HL-60/S4 (cell line): ENCODE data around the gene IL36RN.
"Not testable (repeated sequence)": the region's sequence is repeated elsewhere in the genome, so short reads cannot be mapped to it uniquely, and the experiment has no call there.

Experiments used
- in situ Hi-C: fragments of 300-500 bp; cut with MboI; formaldehyde crosslinking; loops from 2 replicates; pipeline ENCODE4 v1.14.3; 2022; ENCODE audit warnings: low sequenced_read_pairs

IL36RN gene

DNA sequence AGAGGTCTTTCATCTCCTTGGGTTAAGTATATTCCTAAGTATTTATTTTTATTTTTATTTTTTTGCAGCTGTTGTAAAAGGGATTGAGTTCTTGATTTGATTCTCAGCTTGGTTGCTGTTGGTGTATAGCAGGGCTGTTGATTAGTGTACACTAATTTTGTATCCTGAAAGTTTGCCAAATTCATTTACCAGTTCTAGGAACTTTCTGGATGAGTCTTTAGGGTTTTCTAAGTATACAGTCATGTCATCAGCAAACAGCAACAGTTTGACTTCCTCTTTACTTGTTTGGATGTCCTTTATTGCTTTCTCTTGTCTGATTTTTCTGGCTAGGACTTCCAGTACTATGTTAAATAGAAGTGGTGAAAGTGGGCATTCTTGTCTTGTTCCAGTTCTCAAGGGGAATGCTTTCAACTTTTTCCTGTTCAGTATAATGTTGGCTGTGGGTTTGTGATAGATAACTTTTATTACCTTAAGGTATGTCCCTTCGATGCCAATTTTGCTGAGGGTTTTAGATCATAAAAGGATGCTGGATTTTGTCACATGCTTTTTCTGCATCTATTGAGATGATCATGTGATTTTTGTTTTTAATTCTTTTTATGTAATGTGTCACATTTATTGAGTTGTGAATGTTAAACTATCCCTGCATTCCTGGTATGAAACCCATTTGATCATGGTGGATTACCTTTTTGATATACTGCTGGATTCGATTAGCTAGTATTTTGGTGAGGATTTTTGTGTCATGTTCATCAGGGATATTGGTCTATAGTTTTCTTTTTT is 38.0 kb downstream of the IL36RN start:
- in situ Hi-C loops = not testable (repeated sequence)

DNA sequence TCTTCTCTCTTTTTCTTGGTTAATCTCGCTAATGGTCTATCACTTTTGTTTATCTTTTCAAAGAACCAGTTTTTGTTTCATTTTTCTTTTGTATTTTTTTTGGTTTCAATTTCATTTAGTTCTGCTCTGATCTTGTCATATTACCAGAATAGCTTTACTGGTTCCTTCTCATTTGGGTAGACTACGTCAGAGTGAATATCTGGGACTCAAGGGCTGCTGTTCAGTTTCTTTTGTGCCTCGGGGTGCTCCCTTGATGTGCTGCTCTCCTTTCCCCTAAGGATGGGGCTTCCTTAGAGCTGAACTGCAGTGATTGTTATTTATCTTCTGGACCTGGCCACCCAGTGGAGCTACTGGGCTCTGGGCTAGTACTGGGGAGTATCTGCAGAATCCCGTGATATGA is 39.0 kb downstream of the IL36RN start:
- in situ Hi-C loops = no loop called here

DNA sequence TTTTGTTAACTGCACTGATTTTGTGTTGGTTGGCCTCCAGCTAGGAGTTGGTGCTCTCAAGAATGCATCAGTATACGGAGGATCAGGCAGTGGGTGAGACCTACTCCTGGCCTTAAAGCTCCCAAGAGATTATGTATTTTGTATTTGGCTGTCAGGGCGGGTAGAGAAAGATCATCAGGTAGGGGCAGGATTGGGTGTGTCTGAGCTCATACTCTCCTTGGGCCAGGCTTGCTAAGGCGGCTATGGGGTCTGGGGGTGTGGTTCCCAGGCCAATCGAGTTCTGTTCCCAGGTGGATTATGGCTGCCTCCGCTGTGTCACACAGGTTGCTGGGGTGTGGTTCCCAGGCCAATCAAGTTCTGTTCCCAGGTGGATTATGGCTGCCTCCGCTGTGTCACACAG is 39.5 kb downstream of the IL36RN start:
- in situ Hi-C loops = no loop called here

DNA sequence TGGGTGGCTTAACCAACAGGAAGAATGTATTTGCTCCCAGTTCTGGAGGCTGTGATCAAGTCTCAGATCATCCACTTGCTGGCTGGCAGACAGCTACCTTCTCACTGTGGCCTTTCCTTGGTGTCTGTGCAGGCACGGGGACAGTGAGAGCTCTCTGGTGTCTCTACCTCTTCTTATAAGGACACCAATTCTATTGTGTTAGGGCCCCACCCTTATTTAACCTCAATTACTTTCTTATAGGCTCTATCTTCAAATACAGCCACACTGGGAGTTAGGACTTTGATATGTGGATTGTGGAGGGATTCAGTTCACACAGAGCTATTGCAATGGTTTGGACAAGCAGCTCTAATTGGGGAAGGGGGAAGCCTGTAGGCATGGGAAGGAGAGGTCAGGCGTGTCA is 43.1 kb downstream of the IL36RN start:
- in situ Hi-C loops = no loop called here

DNA sequence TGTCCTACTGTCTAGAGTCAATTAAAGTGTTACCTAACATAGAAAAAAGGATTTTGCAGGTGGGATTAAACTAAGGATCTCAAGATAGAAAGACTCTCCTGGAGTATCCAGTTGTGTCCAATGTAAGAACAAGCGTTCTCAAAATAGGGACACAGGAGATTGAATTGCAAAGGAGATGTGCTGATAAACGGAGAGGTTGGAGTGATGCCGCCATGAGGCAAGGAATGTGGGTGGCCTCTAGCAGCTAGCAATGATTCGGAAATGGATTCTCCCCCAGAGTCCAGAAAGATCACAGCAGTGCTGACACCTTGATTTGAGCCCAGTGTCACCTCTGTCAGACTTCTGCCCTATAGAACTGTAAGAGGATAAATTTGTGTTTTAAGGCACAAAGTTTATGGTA is 44.3 kb downstream of the IL36RN start:
- in situ Hi-C loops = no loop called here

DNA sequence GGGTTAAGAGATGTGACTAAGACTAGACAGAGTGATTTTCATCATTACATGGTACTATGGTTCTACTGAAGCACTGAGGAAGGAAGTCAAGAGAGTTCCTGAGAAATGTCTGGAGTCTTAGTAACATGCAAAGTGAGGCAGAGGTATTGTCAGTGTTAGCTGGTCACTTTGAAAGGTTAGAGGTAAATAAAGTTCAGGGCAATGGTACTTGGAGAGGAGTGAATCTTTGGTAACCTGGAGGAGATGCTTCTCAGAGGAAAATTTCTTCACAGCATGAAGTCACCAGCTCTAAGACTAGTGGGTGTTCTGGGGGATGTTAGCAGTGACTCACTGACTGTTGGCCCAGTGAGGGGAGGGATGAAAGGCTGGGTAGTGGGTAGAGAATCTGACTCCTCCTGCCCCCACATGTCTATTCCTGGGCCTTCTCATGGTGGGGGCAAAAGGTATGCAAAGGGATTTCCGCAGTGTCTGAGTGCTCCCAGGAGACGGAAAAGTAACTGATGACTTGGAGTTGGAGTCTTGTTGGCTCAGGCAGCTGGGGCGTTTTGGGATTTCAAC is 45.1 kb downstream of the IL36RN start:
- in situ Hi-C loops = no loop called here

DNA sequence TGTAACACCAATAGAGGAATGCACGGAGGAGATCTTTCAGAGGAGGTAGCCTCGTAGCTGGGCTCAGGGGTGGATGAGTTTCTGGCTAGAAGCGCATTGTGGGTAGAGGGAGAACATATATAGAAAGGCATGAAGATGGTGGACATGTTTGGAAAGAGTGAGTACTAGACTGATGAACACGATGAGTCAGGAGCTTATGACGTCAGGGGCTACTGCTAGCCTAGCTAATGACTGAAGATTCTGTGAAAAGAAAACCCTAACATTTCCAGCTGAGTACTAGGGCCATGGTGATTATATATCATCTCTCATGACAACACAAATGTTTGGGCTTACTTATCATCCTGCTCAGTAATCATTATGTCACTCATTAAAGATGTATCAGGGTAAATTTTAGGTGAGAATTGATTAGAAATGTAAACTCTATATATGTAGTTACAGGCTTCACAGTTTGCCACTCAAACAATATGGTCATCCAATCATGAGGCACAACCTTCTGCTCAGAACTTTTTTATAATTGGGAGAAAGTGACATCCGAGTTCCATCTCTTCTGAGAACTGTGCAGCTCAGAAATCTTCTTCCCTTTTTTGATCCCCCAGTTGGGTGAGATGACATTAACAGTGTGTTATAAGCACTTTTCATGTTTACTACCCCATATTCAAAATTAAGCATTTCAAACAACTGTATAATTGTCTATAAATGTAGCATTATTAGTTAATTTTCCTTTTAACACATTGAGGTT is 46.2 kb downstream of the IL36RN start:
- in situ Hi-C loops = no loop called here

DNA sequence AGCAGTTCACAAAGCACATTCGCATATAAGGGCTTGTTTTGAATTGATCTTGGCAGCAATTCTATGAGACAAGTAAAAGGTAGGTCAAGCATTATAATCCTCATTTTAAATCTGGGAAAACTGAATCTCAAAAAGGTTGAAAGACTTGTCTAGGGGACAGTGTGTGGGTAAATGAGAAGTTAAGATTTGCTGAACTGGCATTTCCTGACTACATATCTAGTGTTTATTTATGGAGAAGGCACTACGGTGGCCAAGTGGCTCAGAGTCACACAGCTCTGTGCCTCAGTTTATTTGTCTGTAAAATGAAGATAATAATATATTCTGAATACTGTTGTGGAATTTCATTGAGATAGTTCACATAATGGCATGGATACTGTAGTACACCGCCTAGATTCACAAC is 52.1 kb downstream of the IL36RN start:
- in situ Hi-C loops = no loop called here

DNA sequence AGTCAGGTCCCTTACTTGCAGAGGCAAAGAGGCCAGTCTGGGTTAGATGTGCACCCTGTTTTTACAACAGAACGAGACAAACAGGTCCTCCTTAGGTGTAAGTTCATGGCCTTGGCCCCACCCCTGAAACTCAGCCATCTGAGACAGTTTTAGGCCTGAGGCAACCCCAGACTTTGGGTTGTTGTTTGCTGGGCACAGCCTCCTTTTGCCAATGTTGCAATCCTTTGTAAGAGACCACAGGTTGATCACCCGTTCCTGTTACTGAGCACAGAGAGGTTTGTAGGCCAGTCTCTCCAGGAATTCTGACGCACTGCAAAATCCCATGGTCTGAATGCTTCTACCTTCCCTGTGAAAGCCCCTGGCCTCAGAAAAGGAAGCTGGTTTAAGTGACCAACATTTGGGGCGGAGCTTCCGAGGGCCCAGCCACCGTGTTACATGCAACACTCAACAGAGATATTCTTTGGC is 52.9 kb downstream of the IL36RN start:
- in situ Hi-C loops = no loop called here

DNA sequence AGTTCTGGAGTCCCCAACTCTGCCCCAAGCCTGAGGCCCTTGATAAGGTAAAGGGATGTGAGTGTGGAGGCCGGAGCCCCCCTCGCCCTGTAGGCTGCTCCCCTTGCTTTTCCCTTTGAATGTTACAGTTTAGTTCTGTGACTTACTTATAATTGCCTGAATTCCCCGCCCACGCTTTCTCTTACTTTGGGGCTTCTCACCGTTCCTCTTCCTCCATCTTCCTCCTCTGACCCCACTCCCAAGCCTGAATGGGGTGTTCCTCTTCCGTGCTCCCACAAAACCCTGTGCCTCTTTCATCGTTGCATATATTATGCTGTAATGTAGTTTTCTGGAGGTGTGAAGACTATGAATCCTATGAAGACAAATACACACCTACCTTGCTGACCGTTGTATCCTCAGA is 53.4 kb downstream of the IL36RN start:
- in situ Hi-C loops = no loop called here

DNA sequence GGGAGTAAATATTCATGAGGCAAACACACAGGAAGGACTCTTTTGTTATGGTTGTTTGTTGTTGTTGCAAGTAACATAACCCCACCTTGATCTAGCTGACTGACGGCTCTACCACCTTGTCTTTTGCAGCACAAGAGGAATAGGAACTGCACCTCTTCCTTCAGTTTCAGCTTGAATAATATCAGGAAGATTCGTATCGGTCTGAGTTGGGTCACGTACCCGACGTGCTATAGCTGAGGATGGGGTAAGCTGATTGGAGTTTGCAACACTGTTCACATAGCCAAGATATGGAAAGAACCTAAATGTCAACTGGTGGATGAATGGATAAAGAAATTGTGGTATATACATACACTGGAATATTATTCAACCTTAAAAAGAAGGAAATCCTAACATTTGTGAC is 53.9 kb downstream of the IL36RN start:
- in situ Hi-C loops = no loop called here

DNA sequence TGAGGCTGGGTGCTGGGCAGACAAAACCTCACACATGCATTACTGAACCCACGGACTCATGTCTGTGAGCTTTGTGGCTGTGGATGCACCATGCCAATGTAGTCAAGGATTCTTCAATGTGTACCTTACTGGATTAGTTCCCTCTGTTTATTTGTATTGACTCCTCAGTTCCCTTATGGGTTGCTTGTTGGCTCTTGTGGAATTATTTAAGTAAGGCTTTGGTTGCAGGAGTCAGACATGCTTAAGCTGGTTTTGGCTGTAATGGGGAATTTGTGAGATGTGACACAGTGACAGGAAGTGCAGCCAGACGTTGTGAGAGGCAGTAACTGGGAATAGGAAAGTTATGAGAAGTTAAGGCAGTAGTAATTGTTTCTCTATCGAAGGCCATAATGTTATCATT is 54.8 kb downstream of the IL36RN start:
- in situ Hi-C loops = no loop called here
